ENCODE results near the gene VPS26C. TPM values are rescaled to one million over a fixed set of nuclear protein-coding genes. Genes with fewer than 3 reads are reported as not detected.

The VPS26C gene
- total RNA-seq, 1 experiment from 2014 or later = 58.0 TPM

- no peak overlapping the region for H3T11ph ChIP-seq (ENCODE audit: low read length)
- no peak overlapping the region for H3K18ac ChIP-seq (ENCODE audit: insufficient read length, low read depth, low read length)
- no peak overlapping the region for H2BK5ac ChIP-seq (ENCODE audit: insufficient read length, low read length)
- H3K4me1 ChIP-seq (ENCODE audit: insufficient read depth, low read length) = no peaks in the 10 kb centered on the region
- no peaks in the 10 kb centered on the region for H3K27me3 ChIP-seq (ENCODE audit: insufficient read depth, low read length)
- no CpG with 5 or more reads among the region's 9 CpGs for WGBS (ENCODE audit: extremely low coverage, insufficient read length, low lambda C conversion rate)
- H3K9me3 Mint-ChIP-seq = no peaks in the 10 kb centered on the region
- H2AK5ac ChIP-seq (ENCODE audit: insufficient read length, low read length) = no peak overlapping the region
- H3K9ac ChIP-seq (ENCODE audit: extremely low read depth, insufficient read length, low read length) = no peak overlapping the region
- H3K4me2 ChIP-seq (ENCODE audit: insufficient read depth, insufficient read length, low read length) = no peak overlapping the region
- H3K79me2 ChIP-seq (ENCODE audit: insufficient read depth, low read length) = no peaks in the 10 kb centered on the region
- H3K9me3 ChIP-seq (ENCODE audit: control insufficient read depth, low read depth, low read length) = no peaks in the 10 kb centered on the region
- TF ChIP-seq CTCF (conservative IDR thresholded peaks at IDR 0.05) = no peak
- H2BK120ac ChIP-seq (ENCODE audit: low read depth, low read length, poor library complexity, severe bottlenecking) = no peak overlapping the region
- no peak overlapping the region for H2BK12ac ChIP-seq (ENCODE audit: insufficient read length, low read depth, low read length)
- no peak overlapping the region for H3K27ac ChIP-seq (ENCODE audit: insufficient read length, low read depth, low read length)
- no peaks in the 10 kb centered on the region for H3K23me2 ChIP-seq (ENCODE audit: insufficient read length, low read depth, low read length, poor library complexity, severe bottlenecking)
- no peak overlapping the region for H3K23ac ChIP-seq (ENCODE audit: insufficient read length, low read depth, low read length)
- no peaks in the 10 kb centered on the region for H3K4me1 Mint-ChIP-seq
- H3K27me3 Mint-ChIP-seq (ENCODE audit: low read depth) = no peaks in the 10 kb centered on the region
- no peak overlapping the region for H2AFZ ChIP-seq (ENCODE audit: low read length)
- no peaks in the 10 kb centered on the region for H3K79me1 ChIP-seq (ENCODE audit: insufficient read depth, low read depth, low read length, poor library complexity, severe bottlenecking)
- H3K27ac Mint-ChIP-seq = no peak overlapping the region
- H3K14ac ChIP-seq (ENCODE audit: insufficient read depth, low read length) = no peak overlapping the region
- H3K56ac ChIP-seq (ENCODE audit: insufficient read length, low read depth, low read length) = no peak overlapping the region
- H3K4me3 Mint-ChIP-seq = no peak overlapping the region
- H4K5ac ChIP-seq (ENCODE audit: insufficient read length, low read depth, low read length) = no peak overlapping the region
- no peak overlapping the region for H2BK20ac ChIP-seq (ENCODE audit: low read depth, low read length, poor library complexity, severe bottlenecking)
- DNase-seq = no peak
- H3K4ac ChIP-seq (ENCODE audit: low read depth, low read length) = no peak overlapping the region
- H4K8ac ChIP-seq (replicated peaks; ENCODE audit: insufficient read length, low read depth, low read length) = no peak overlapping the region
- H4K91ac ChIP-seq (ENCODE audit: insufficient read length, low read depth, low read length) = no peak overlapping the region
- peaks cover 29 to 62% (median 60%) of the 10 kb centered on the region in 3 experiments for H3K36me3 Mint-ChIP-seq (ENCODE audit: insufficient read depth in 1 of 3, low read depth in 3 of 3)
- no peak overlapping the region for H2BK15ac ChIP-seq (ENCODE audit: low read depth, low read length)
- no peaks in the 10 kb centered on the region for H4K20me1 ChIP-seq (ENCODE audit: control insufficient read depth, insufficient read depth, insufficient read length)
Measured at GRCh38 chr21:37233551-37234146, 33.5 kb downstream of the VPS26C start.

Data from H9 (cell line).